ENCODE results near the gene STOML1. TPM values are rescaled to one million over a fixed set of nuclear protein-coding genes. Genes with fewer than 3 reads are reported as not detected.
A peak's percentile ranks its signal among the peaks of the same experiment; 100 is the strongest.
"Not testable (repeated sequence)": the region's sequence is repeated elsewhere in the genome, so short reads cannot be mapped to it uniquely, and the experiment has no call there.

Gene STOML1
- total RNA-seq, 1 donor from 2014 or later: 18.5 TPM

- no peak for DNase-seq (ENCODE audit: low spot score)
Observed at GRCh38 chr15:73948982-73949381, 43.1 kb downstream of the STOML1 start.

GRCh38 chr15:73948396-73948795 is 43.7 kb downstream of the STOML1 start:
- DNase-seq (ENCODE audit: low spot score): no peak

GRCh38 chr15:73947651-73948050 is 44.4 kb downstream of the STOML1 start:
- DNase-seq (ENCODE audit: low spot score): no peak

- no peak for DNase-seq (ENCODE audit: low spot score)
Observed at GRCh38 chr15:73946795-73947370, 45.2 kb downstream of the STOML1 start.

- DNase-seq (ENCODE audit: low spot score): no peak
Observed at GRCh38 chr15:73946046-73946721, 45.9 kb downstream of the STOML1 start.

GRCh38 chr15:73945130-73945508 is 47.0 kb downstream of the STOML1 start:
- DNase-seq (ENCODE audit: low spot score): no peak

- peak; percentile 92 for DNase-seq (ENCODE audit: low spot score)
Observed at GRCh38 chr15:73944161-73945129, 47.6 kb downstream of the STOML1 start.

- DNase-seq (ENCODE audit: low spot score): no peak
Observed at GRCh38 chr15:73942751-73943270, 49.3 kb downstream of the STOML1 start.

GRCh38 chr15:73941871-73942635 is 50.0 kb downstream of the STOML1 start:
- peak; percentile 40 for DNase-seq (ENCODE audit: low spot score)

GRCh38 chr15:73941449-73941848 is 50.6 kb downstream of the STOML1 start:
- no peak for DNase-seq (ENCODE audit: low spot score)

GRCh38 chr15:73941044-73941443 is 51.1 kb downstream of the STOML1 start:
- DNase-seq (ENCODE audit: low spot score): peak; percentile 91

GRCh38 chr15:73940061-73940981 is 51.8 kb downstream of the STOML1 start:
- DNase-seq (ENCODE audit: low spot score): peak; percentile 59

- DNase-seq (ENCODE audit: low spot score): no peak
Observed at GRCh38 chr15:73939138-73939537, 53.0 kb downstream of the STOML1 start.

GRCh38 chr15:73938516-73938915 is 53.6 kb downstream of the STOML1 start:
- DNase-seq (ENCODE audit: low spot score): not testable (repeated sequence)

GRCh38 chr15:73937726-73938125 is 54.4 kb downstream of the STOML1 start:
- DNase-seq (ENCODE audit: low spot score): no peak

GRCh38 chr15:73937296-73937695 is 54.8 kb downstream of the STOML1 start:
- DNase-seq (ENCODE audit: low spot score): no peak

GRCh38 chr15:73936588-73937290 is 55.4 kb downstream of the STOML1 start:
- DNase-seq (ENCODE audit: low spot score): no peak

GRCh38 chr15:73936181-73936580 is 55.9 kb downstream of the STOML1 start:
- DNase-seq (ENCODE audit: low spot score): peak; percentile 68

- no peak for DNase-seq (ENCODE audit: low spot score)
Observed at GRCh38 chr15:73935547-73935946, 56.5 kb downstream of the STOML1 start.

- no peak for DNase-seq (ENCODE audit: low spot score)
Observed at GRCh38 chr15:73934281-73934680, 57.8 kb downstream of the STOML1 start.

Measured in umbilical cord (tissue), 2 donors.